ENCODE data around the gene SDHAF3. TPM values are rescaled to one million over a fixed set of nuclear protein-coding genes. Genes with fewer than 3 reads are reported as not detected.

The SDHAF3 gene
- total RNA-seq, 2 experiments from 2014 or later, result 41.1 to 43.0 TPM

- peaks cover 19% of the 10 kb centered on the region for H3K9me3 Mint-ChIP-seq
- intact Hi-C loops (cut with micrococcal nuclease), result no loop called here
- ChIA-PET POLR2A (no interaction called here), CTCF (no interaction called here)
- peak overlapping the region; percentile 7 for H3K27ac Mint-ChIP-seq
- no peaks in the 10 kb centered on the region for H3K27me3 Mint-ChIP-seq
- DNase-seq (no peak), ATAC-seq (no peak)
- no peak for TF ChIP-seq CTCF (IDR thresholded peaks at IDR 0.05)
- H3K36me3 Mint-ChIP-seq (ENCODE audit: low read depth), result peaks cover 60% of the 10 kb centered on the region
- H3K4me1 Mint-ChIP-seq (ENCODE audit: low read depth), result peaks cover 32% of the 10 kb centered on the region
- H3K4me3 Mint-ChIP-seq, result no peak overlapping the region
Measured at GRCh38 chr7:97166308-97166707, 48.8 kb downstream of the SDHAF3 start.

GRCh38 chr7:97167176-97167575 is 49.7 kb downstream of the SDHAF3 start:
- H3K4me1 Mint-ChIP-seq (ENCODE audit: low read depth), result peaks cover 28% of the 10 kb centered on the region
- peaks cover 19% of the 10 kb centered on the region for H3K9me3 Mint-ChIP-seq
- H3K27me3 Mint-ChIP-seq, result no peaks in the 10 kb centered on the region
- H3K36me3 Mint-ChIP-seq (ENCODE audit: low read depth), result peaks cover 52% of the 10 kb centered on the region
- intact Hi-C loops (cut with micrococcal nuclease), result no loop called here
- H3K27ac Mint-ChIP-seq, result peak overlapping the region; percentile 73
- no peak for DNase-seq
- peak; percentile 60 for ATAC-seq
- ChIA-PET POLR2A (no interaction called here), CTCF (no interaction called here)
- no peak overlapping the region for H3K4me3 Mint-ChIP-seq
- no peak for TF ChIP-seq CTCF (IDR thresholded peaks at IDR 0.05)

DNA sequence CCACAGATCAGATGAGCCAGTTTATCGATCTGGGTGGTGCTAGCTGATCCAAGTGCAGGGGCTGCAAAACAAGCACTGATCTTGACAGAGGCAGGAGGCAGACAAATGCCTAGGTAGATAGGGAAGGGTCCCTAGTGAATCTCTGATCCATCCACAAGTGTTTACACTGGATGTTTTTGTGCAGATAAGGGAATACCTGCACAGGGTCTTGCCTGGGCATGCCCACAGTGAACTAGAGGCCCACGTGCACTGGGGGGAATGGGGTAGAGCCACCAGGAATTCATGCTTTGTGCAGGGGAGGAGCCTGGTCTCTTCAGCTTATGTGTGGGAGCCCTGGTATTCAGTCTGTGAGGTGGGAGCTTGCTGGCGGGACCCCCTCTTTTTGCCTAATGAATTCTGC is 50.3 kb downstream of the SDHAF3 start:
- intact Hi-C loops (cut with micrococcal nuclease), result no loop called here
- CTCF ChIA-PET, result no interaction called here

GRCh38 chr7:97174303-97174702 is 56.8 kb downstream of the SDHAF3 start:
- H3K4me3 Mint-ChIP-seq, result no peak overlapping the region
- H3K4me1 Mint-ChIP-seq (ENCODE audit: low read depth), result peaks cover 3% of the 10 kb centered on the region
- TF ChIP-seq CTCF (IDR thresholded peaks at IDR 0.05), result no peak
- intact Hi-C loops (cut with micrococcal nuclease), result no loop called here
- H3K36me3 Mint-ChIP-seq (ENCODE audit: low read depth), result peaks cover 2% of the 10 kb centered on the region
- no peak overlapping the region for H3K27ac Mint-ChIP-seq
- ATAC-seq, result no peak
- CTCF ChIA-PET, result interaction anchor here (0.8 to 4.0 kb wide), 2 partner anchors 29 to 70 kb away, joined by 3 to 12 read pairs; no protein-coding TSS in a partner anchor
- POLR2A ChIA-PET, result no interaction called here
- H3K27me3 Mint-ChIP-seq, result no peaks in the 10 kb centered on the region
- no peaks in the 10 kb centered on the region for H3K9me3 Mint-ChIP-seq
- DNase-seq, result no peak

More for the DNA sequence above, 50.3 kb downstream of the SDHAF3 start:
- DNase-seq (no peak), ATAC-seq (no peak)
- peak overlapping the region; percentile 73 for H3K27ac Mint-ChIP-seq
- no peaks in the 10 kb centered on the region for H3K27me3 Mint-ChIP-seq
- TF ChIP-seq CTCF (IDR thresholded peaks at IDR 0.05), result no peak
- H3K36me3 Mint-ChIP-seq (ENCODE audit: low read depth), result peaks cover 46% of the 10 kb centered on the region
- no peak overlapping the region for H3K4me3 Mint-ChIP-seq
- POLR2A ChIA-PET, result no interaction called here
- H3K9me3 Mint-ChIP-seq, result peaks cover 19% of the 10 kb centered on the region
- peaks cover 23% of the 10 kb centered on the region for H3K4me1 Mint-ChIP-seq (ENCODE audit: low read depth)

DNA sequence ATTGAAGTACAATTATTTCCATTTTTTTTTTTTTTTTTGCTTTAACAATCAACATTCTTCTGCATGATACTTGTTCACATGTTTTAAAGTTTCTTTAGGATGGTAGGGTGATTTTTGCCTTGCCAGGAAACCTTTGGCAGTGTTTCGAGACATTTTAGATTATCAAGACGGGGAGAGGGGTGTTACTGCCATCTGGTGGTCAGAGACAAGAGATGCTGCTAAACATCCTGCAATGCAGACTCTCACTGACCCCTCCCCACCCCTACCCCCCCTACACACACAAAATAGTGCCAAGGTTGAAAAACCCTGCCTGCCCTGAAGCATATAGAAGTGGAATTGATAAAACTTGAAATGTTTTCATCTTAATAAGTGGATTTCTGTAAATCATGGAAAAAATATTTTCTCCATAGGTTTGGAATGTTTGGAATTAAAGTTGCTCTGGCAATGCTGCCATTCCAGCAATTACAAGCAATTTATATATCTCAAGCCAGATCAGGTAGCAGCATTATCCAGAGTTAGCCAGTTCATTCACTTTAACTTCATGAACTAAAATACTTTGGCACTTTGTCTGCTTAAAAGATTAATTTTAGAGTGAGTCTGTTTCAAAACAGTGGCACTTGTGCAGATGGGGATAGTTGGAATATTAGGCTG is 62.1 kb downstream of the SDHAF3 start:
- POLR2A ChIA-PET, result no interaction called here
- no peaks in the 10 kb centered on the region for H3K9me3 Mint-ChIP-seq
- DNase-seq (peak; percentile 51), ATAC-seq (peak; percentile 49)
- CTCF ChIA-PET, result interaction anchor here (0.6 to 1.1 kb wide), 11 partner anchors 9 to 1594 kb away, joined by 3 to 4 read pairs (median 4); no protein-coding TSS in a partner anchor
- H3K27me3 Mint-ChIP-seq, result no peaks in the 10 kb centered on the region
- peaks cover 14% of the 10 kb centered on the region for H3K36me3 Mint-ChIP-seq (ENCODE audit: low read depth)
- TF ChIP-seq CTCF (IDR thresholded peaks at IDR 0.05), result peak; percentile 73
- intact Hi-C loops (cut with micrococcal nuclease), result loop anchor here (5.0 kb wide), 1 partner anchor 72 kb away; no protein-coding TSS in a partner anchor
- no peak overlapping the region for H3K4me3 Mint-ChIP-seq
- peaks cover 5% of the 10 kb centered on the region for H3K4me1 Mint-ChIP-seq (ENCODE audit: low read depth)
- no peak overlapping the region for H3K27ac Mint-ChIP-seq
